Measurements from ENCODE around the gene KLHL12. TPM values are rescaled to one million over a fixed set of nuclear protein-coding genes. Genes with fewer than 3 reads are reported as not detected.

KLHL12 gene
- total and polyA plus RNA-seq, 2 of the 8 experiments (the other 6 are each of a cell fraction or from before 2014, with no cell fraction given), result 27.2 to 33.3 TPM

GRCh38 chr1:202890392-202890791 lies 36.6 kb downstream of the KLHL12 start:
- no peak overlapping the region for H3K14ac ChIP-seq (ENCODE audit: insufficient read length)
- no peak overlapping the region for H2BK5ac ChIP-seq (ENCODE audit: low read depth, low read length)
- H3K4me2 ChIP-seq (ENCODE audit: insufficient read depth in 1 of 2, low read depth in 2 of 2, low read length in 2 of 2), result no peak overlapping the region; a peak in 1 of 4 replicates
- peaks cover 0 to 3% (median 2%) of the 10 kb centered on the region in 4 experiments; a peak in 4 of 7 replicates for H3K4me1 ChIP-seq (replicated peaks in 1 of 4; ENCODE audit: control insufficient read depth in 3 of 4, insufficient read depth in 4 of 4, low read length in 3 of 4)
- no peak overlapping the region for H4K8ac ChIP-seq (ENCODE audit: extremely low read depth, insufficient read depth, low read length)
- no peaks in the 10 kb centered on the region for H3K79me2 ChIP-seq (ENCODE audit: control insufficient read depth in 1 of 2, insufficient read depth in 2 of 2, low read length in 2 of 2)
- ChIA-PET CTCF (ENCODE audit: partially characterized antibody) (interaction anchor here (0.6 to 1.6 kb wide), 4 partner anchors 9 to 77 kb away, joined by 3 to 4 read pairs (median 3); partner anchors contain the start of gene CYB5R1), POLR2A (ENCODE audit: partially characterized antibody) (interaction anchor here (1.0 to 2.3 kb wide), 7 partner anchors 9 to 74 kb away, joined by 3 to 8 read pairs (median 4); no protein-coding TSS in a partner anchor)
- H2BK20ac ChIP-seq (ENCODE audit: low read length), result no peak overlapping the region
- H3K4me3 ChIP-seq (ENCODE audit: extremely low read depth in 1 of 4, insufficient read depth in 2 of 4, low read depth in 3 of 4, low read length in 4 of 4), result no peak overlapping the region
- DNase-seq (ENCODE audit: low read depth in 1 of 2, low spot score in 2 of 2) (no peak), FAIRE-seq (no peak)
- H3K56ac ChIP-seq (replicated peaks; ENCODE audit: insufficient read length, low read depth, low read length), result no peak overlapping the region
- H3K4ac ChIP-seq (replicated peaks; ENCODE audit: insufficient read length, low read depth, low read length), result no peak overlapping the region
- WGBS, 2 experiments (ENCODE audit: extremely low coverage in 1 of 2, insufficient coverage in 1 of 2, insufficient read length in 1 of 2, insufficient replicate concordance in 2 of 2, low coverage in 1 of 2, low lambda C conversion rate in 2 of 2, missing lambda C conversion rate in 1 of 2), result 89% methylated on average over 4 of the region's 4 CpGs; no CpG with 5 or more reads in 1 of the 2 experiments
- no peak overlapping the region for H3K27ac ChIP-seq (ENCODE audit: low read depth, low read length)
- H3K79me1 ChIP-seq (ENCODE audit: low read depth, low read length), result no peaks in the 10 kb centered on the region
- no peak overlapping the region for H4K91ac ChIP-seq (replicated peaks; ENCODE audit: insufficient read length, low read length)
- H2AK5ac ChIP-seq (ENCODE audit: low read depth, low read length), result no peak overlapping the region
- H3K18ac ChIP-seq (ENCODE audit: extremely low read depth, low read length), result no peak overlapping the region
- H2AFZ ChIP-seq (ENCODE audit: low read length), result no peak overlapping the region
- H3K23me2 ChIP-seq (ENCODE audit: low read depth, low read length), result peaks cover 2% of the 10 kb centered on the region
- H2BK15ac ChIP-seq (ENCODE audit: low read length), result no peak overlapping the region
- no peak overlapping the region for H2BK12ac ChIP-seq (ENCODE audit: low read depth, low read length)
- H3K36me3 ChIP-seq (ENCODE audit: control insufficient read depth in 2 of 4, insufficient read depth in 4 of 4, low read length in 3 of 4), result peaks cover 5 to 34% (median 14%) of the 10 kb centered on the region in 4 experiments; a peak in 7 of 8 replicates
- no peak overlapping the region for H4K5ac ChIP-seq (ENCODE audit: insufficient read length, low read depth, low read length)
- no peaks in the 10 kb centered on the region for H3K27me3 ChIP-seq (replicated peaks in 1 of 4; ENCODE audit: control insufficient read depth in 3 of 4, extremely low read depth in 1 of 4, insufficient read depth in 3 of 4, low read length in 3 of 4)
- no peak overlapping the region for H3K9ac ChIP-seq (replicated peaks in 1 of 4; ENCODE audit: extremely low read depth in 1 of 4, low read depth in 3 of 4, low read length in 3 of 4)
- H3K23ac ChIP-seq (ENCODE audit: insufficient read length), result no peak overlapping the region
- no peak overlapping the region for H2BK120ac ChIP-seq (replicated peaks; ENCODE audit: low read depth, low read length)
- H3K9me3 ChIP-seq (ENCODE audit: insufficient read depth in 2 of 2, low read depth in 1 of 2, low read length in 1 of 2), result no peaks in the 10 kb centered on the region
- H4K20me1 ChIP-seq (replicated peaks in 1 of 2; ENCODE audit: control insufficient read depth in 1 of 2, insufficient read depth in 2 of 2, low read length in 2 of 2), result no peaks in the 10 kb centered on the region
- TF ChIP-seq TCF12 (IDR thresholded peaks at IDR 0.05; ENCODE audit: low read depth, low read length), result no peak
- TF ChIP-seq KDM5A (IDR thresholded peaks at IDR 0.05; ENCODE audit: low read length), result no peak
- no peak for TF ChIP-seq RXRA (IDR thresholded peaks at IDR 0.05; ENCODE audit: insufficient read depth, low read depth, low read length)
- TF ChIP-seq FOSL1 (IDR thresholded peaks at IDR 0.05; ENCODE audit: insufficient read depth, low read depth, low read length), result no peak
- TF ChIP-seq SIRT6 (IDR thresholded peaks at IDR 0.05; ENCODE audit: low read length), result no peak
- no peak for TF ChIP-seq EP300 (IDR thresholded peaks at IDR 0.05; ENCODE audit: borderline replicate concordance in 1 of 2, low read depth in 2 of 2, low read length in 2 of 2)
- TF ChIP-seq GABPA (IDR thresholded peaks at IDR 0.05; ENCODE audit: borderline replicate concordance, insufficient read depth, low read length), result no peak
- TF ChIP-seq PHF8 (conservative IDR thresholded peaks at IDR 0.05; ENCODE audit: low read depth, low read length), result no peak
- TF ChIP-seq GTF2F1 (IDR thresholded peaks at IDR 0.05; ENCODE audit: borderline replicate concordance, low read depth, low read length), result no peak
